ENCODE measurements around the gene PEPD. TPM values are rescaled to one million over a fixed set of nuclear protein-coding genes. Genes with fewer than 3 reads are reported as not detected.

PEPD gene
- total and polyA plus RNA-seq, 2 of the 4 experiments (the other 2 are of a cell fraction): 36.7 to 88.4 TPM

GRCh38 chr19:33497778-33498175 is 23.8 kb downstream of the PEPD start:
- in situ Hi-C loops (cut with MboI; ENCODE audit: low sequenced_read_pairs): no loop called here
- TF ChIP-seq BHLHE40 (IDR thresholded peaks at IDR 0.05; ENCODE audit: low read depth, low read length) (no peak), MXI1 (IDR thresholded peaks at IDR 0.05; ENCODE audit: borderline replicate concordance, low read depth, low read length) (no peak), CHD1 (IDR thresholded peaks at IDR 0.05; ENCODE audit: low read depth, low read length) (no peak), MAFK (IDR thresholded peaks at IDR 0.05; ENCODE audit: low read depth, low read length) (no peak), RCOR1 (IDR thresholded peaks at IDR 0.05; ENCODE audit: insufficient replicate concordance, low read length) (no peak), MAZ (IDR thresholded peaks at IDR 0.05; ENCODE audit: borderline replicate concordance, low read depth, low read length) (no peak), FOS (IDR thresholded peaks at IDR 0.05; ENCODE audit: low read depth, low read length) (no peak)
- DNase-seq: no peak
- Histone ChIP-seq H2BK20ac (ENCODE audit: low read depth, low read length) (no peak overlapping the region), H3K23ac (ENCODE audit: low read depth, low read length) (no peak overlapping the region), H3K56ac (ENCODE audit: extremely low read depth, insufficient read depth, low read length) (no peak overlapping the region), H3K79me1 (ENCODE audit: low read depth in 1 of 2, low read length in 2 of 2) (no peaks in the 10 kb centered on the region), H2AK9ac (replicated peaks; ENCODE audit: low read depth, low read length, poor library complexity) (no peak overlapping the region), H2AK5ac (ENCODE audit: low read depth, low read length) (no peak overlapping the region), H2BK5ac (ENCODE audit: low read depth, low read length, poor library complexity, severe bottlenecking) (no peak overlapping the region), H3K14ac (replicated peaks; ENCODE audit: low read depth, low read length) (no peak overlapping the region), H3K4me2 (ENCODE audit: low read depth, low read length) (no peak overlapping the region), H2BK15ac (ENCODE audit: low read depth, low read length) (no peak overlapping the region), H2BK120ac (ENCODE audit: low read depth, low read length) (no peak overlapping the region), H3K36me3 (ENCODE audit: control insufficient read depth, insufficient read depth, low read length) (peaks cover 7% of the 10 kb centered on the region; the same call in 1 of the 2 replicates), H2AFZ (replicated peaks; ENCODE audit: low read length, poor library complexity) (no peak overlapping the region), H3K9me1 (ENCODE audit: insufficient read depth, low read length) (no peaks in the 10 kb centered on the region), H3K4me1 (ENCODE audit: control insufficient read depth, insufficient read depth, low read length) (no peaks in the 10 kb centered on the region), H3K4me3 (ENCODE audit: insufficient read depth, low read depth, low read length) (no peak overlapping the region), H3K9me3 (ENCODE audit: control insufficient read depth, insufficient read depth, low read length) (no peaks in the 10 kb centered on the region), H4K91ac (ENCODE audit: insufficient read depth, low read depth, low read length) (no peak overlapping the region), H4K8ac (ENCODE audit: low read depth in 2 of 2, low read length in 2 of 2) (no peak overlapping the region), H3K27me3 (ENCODE audit: control insufficient read depth, insufficient read depth, low read length) (no peaks in the 10 kb centered on the region), H4K20me1 (ENCODE audit: insufficient read depth, low read length) (no peaks in the 10 kb centered on the region; the same call in 1 of the 2 replicates), H3K27ac (ENCODE audit: insufficient read depth, low read length) (no peak overlapping the region), H3K4ac (ENCODE audit: low read depth, low read length) (no peak overlapping the region), H3K18ac (ENCODE audit: low read depth, low read length) (no peak overlapping the region), H4K5ac (ENCODE audit: low read depth, low read length) (no peak overlapping the region), H3K9ac (ENCODE audit: low read depth, low read length) (no peak overlapping the region)
- WGBS, 2 experiments (ENCODE audit: extremely low coverage in 2 of 2, insufficient read length in 1 of 2): 86% methylated on average over 4 of the region's 12 CpGs; no CpG with 5 or more reads in 1 of the 2 experiments
- POLR2A ChIA-PET (ENCODE audit: unreplicated experiment): no interaction called here
- dilution Hi-C loops (cut with HindIII; ENCODE audit: low sequenced_read_pairs, unreplicated experiment): no loop called here
- BruUV-seq (replicated peaks): no TSS peak
- CTCF ChIA-PET: interaction anchor here (0.5 kb wide), 1 partner anchor 602 kb away, joined by 6 read pairs; no protein-coding TSS in a partner anchor
- no peak for ATAC-seq (ENCODE audit: low read depth)
- intact Hi-C loops (cut with micrococcal nuclease): no loop called here
